Tibial nerve (tissue), 3 donors: ENCODE measurements around the gene ITGAV.

Experiments
- CTCF ChIP-seq, 5 experiments: fragments of 200-600 bp in 3 of 5; fragments of 450-650 bp in 2 of 5; sonication (generic) in 3 of 5; IDR thresholded peaks; one replicate each; pipeline ENCODE4 v1.5.1; 2016 to 2019; ENCODE audit warnings: antibody characterized with exemption in 5 of 5, mild to moderate bottlenecking in 3 of 5, moderate library complexity in 2 of 5
- POLR2A ChIP-seq, 2 donors: fragments of 450-650 bp; IDR thresholded peaks; one replicate each; pipeline ENCODE4 v1.6.1; 2017; ENCODE audit warnings: antibody characterized with exemption in 2 of 2, mild to moderate bottlenecking in 2 of 2, moderate library complexity in 2 of 2

DNA sequence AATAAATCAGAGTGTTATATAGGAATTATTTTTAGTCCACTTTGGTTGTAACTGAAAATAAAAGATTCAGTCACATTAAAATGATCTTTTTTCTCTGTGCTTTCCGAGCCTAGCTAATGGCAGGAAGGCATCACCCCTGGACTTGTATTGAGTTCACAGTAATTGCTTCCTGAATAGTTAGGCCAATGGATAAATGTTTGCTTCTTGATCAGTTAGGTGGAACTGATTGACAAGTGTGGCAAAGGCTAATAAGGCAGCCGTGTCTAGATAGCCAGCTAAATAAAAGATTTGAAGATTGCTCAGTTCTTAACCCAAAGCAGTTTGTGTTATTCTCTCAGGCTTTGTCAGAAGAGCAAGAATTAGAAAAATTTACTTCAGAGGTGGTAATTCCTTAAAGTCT, 124.8 kb downstream of the ITGAV start:
- TF ChIP-seq CTCF (IDR thresholded peaks at IDR 0.05) (no peak), POLR2A (IDR thresholded peaks at IDR 0.05) (no peak)
